ENCODE results near the gene SNAPC4. TPM values are rescaled to one million over a fixed set of nuclear protein-coding genes. Genes with fewer than 3 reads are reported as not detected.

The SNAPC4 gene
- total RNA-seq, 4 donors from 2014 or later, result 6.0 to 14.5 (median 10.1) TPM

- DNase-seq, result no peak
- intact Hi-C loops (cut with DNase I; ENCODE audit: low total_unique reads), result no loop called here
- H3K36me3 ChIP-seq, result no peaks in the 10 kb centered on the region
- TF ChIP-seq EP300 (IDR thresholded peaks at IDR 0.05; ENCODE audit: low read depth), result no peak
- no peak for TF ChIP-seq POLR2A (IDR thresholded peaks at IDR 0.05)
- TF ChIP-seq, protein P1, sequence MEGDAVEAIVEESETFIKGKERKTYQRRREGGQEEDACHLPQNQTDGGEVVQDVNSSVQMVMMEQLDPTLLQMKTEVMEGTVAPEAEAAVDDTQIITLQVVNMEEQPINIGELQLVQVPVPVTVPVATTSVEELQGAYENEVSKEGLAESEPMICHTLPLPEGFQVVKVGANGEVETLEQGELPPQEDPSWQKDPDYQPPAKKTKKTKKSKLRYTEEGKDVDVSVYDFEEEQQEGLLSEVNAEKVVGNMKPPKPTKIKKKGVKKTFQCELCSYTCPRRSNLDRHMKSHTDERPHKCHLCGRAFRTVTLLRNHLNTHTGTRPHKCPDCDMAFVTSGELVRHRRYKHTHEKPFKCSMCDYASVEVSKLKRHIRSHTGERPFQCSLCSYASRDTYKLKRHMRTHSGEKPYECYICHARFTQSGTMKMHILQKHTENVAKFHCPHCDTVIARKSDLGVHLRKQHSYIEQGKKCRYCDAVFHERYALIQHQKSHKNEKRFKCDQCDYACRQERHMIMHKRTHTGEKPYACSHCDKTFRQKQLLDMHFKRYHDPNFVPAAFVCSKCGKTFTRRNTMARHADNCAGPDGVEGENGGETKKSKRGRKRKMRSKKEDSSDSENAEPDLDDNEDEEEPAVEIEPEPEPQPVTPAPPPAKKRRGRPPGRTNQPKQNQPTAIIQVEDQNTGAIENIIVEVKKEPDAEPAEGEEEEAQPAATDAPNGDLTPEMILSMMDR (IDR thresholded peaks at IDR 0.05), result no peak
- no peak for TF ChIP-seq POLR2AphosphoS5 (IDR thresholded peaks at IDR 0.05)
- H3K4me3 ChIP-seq, result no peak overlapping the region
- no peaks in the 10 kb centered on the region for H3K27me3 ChIP-seq
- H3K9me3 ChIP-seq, result no peaks in the 10 kb centered on the region
- 92% methylated on average over 17 of the region's 17 CpGs; no CpG with 5 or more reads in 1 of the 2 donors for WGBS, 2 donors (ENCODE audit: low coverage in 1 of 2)
- peaks cover 16 to 26% (median 21%) of the 10 kb centered on the region in 4 donors for H3K4me1 ChIP-seq
- in situ Hi-C loops (cut with MboI; ENCODE audit: low pct_ligation_motif_present in 1 of 4, low pct_unique_long_range_greater_than_20kb in 1 of 4, low sequenced_read_pairs in 3 of 4), result no loop called here
- no peak overlapping the region for H3K27ac ChIP-seq
These were observed 34.7 kb upstream of the SNAPC4 start for GRCh38 chr9:136434580-136435169.

DNA sequence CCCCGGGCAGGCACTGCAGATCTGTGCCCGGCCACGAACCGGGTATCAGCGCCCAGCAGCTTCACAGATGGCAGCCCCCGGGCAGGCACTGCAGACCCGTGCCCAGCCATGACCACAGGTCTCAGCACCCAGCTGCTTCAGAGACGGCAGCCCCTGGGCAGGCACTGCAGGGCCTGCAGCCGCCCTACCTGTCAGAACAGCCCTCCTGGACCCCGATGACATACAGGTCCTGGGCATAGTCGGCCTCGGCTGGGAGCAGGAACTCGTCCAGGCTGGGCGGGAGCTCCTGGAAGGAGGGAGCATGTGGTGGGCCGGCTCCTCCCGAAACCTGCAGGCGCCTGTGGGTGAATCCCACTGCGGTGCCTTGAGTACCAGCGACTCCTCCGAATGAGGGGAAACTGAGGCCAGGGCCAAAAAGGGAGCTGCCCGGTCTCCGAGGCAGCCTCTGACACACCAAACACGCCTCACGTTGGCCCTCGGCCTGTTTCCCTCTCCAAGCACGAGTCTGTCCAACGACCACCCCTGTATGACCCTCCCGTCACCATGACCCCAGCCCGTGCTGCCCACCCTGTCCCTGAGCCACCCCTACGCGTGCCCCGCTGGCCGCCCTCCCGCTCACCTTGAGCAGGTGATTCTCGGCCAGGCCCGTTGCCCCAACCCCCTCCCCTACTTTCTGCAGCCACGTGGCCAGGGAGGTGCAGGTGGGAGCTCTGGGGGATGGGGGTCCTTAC is 34.0 kb upstream of the SNAPC4 start:
- TF ChIP-seq, protein P1 (IDR thresholded peaks at IDR 0.05), result no peak
- TF ChIP-seq POLR2AphosphoS5 (IDR thresholded peaks at IDR 0.05) (no peak), EP300 (IDR thresholded peaks at IDR 0.05; ENCODE audit: low read depth) (no peak), POLR2A (IDR thresholded peaks at IDR 0.05) (no peak)
- in situ Hi-C loops (cut with MboI; ENCODE audit: low pct_ligation_motif_present in 1 of 4, low pct_unique_long_range_greater_than_20kb in 1 of 4, low sequenced_read_pairs in 3 of 4), result no loop called here
- intact Hi-C loops (cut with DNase I; ENCODE audit: low total_unique reads), result no loop called here

GRCh38 chr9:136433043-136433715 is 33.2 kb upstream of the SNAPC4 start:
- 91% methylated on average over 36 of the region's 36 CpGs; no CpG with 5 or more reads in 1 of the 2 donors for WGBS, 2 donors (ENCODE audit: low coverage in 1 of 2)
- no peak for DNase-seq
- peaks cover 11 to 18% (median 14%) of the 10 kb centered on the region in 4 donors for H3K4me1 ChIP-seq
- no peak overlapping the region for H3K4me3 ChIP-seq
- no peaks in the 10 kb centered on the region for H3K9me3 ChIP-seq
- no peak overlapping the region for H3K27ac ChIP-seq
- H3K36me3 ChIP-seq, result no peaks in the 10 kb centered on the region
- TF ChIP-seq POLR2AphosphoS5 (IDR thresholded peaks at IDR 0.05) (no peak), EP300 (IDR thresholded peaks at IDR 0.05; ENCODE audit: low read depth) (no peak)
- in situ Hi-C loops (cut with MboI; ENCODE audit: low pct_ligation_motif_present in 1 of 4, low pct_unique_long_range_greater_than_20kb in 1 of 4, low sequenced_read_pairs in 3 of 4) (no loop called here), intact Hi-C loops (cut with DNase I; ENCODE audit: low total_unique reads) (no loop called here)
- no peaks in the 10 kb centered on the region for H3K27me3 ChIP-seq

More for the DNA sequence above, 34.0 kb upstream of the SNAPC4 start:
- Histone ChIP-seq H3K4me1 (peaks cover 16 to 26% (median 21%) of the 10 kb centered on the region in 4 donors), H3K36me3 (no peaks in the 10 kb centered on the region), H3K27me3 (no peaks in the 10 kb centered on the region), H3K4me3 (no peak overlapping the region), H3K27ac (no peak overlapping the region), H3K9me3 (no peaks in the 10 kb centered on the region)
- 92% methylated on average over 37 of the region's 37 CpGs; no CpG with 5 or more reads in 1 of the 2 donors for WGBS, 2 donors (ENCODE audit: low coverage in 1 of 2)
- DNase-seq, result no peak

GRCh38 chr9:136432591-136432990 is 32.6 kb upstream of the SNAPC4 start:
- Histone ChIP-seq H3K4me1 (peaks cover 5 to 12% (median 8%) of the 10 kb centered on the region in 4 donors), H3K4me3 (no peak overlapping the region), H3K9me3 (no peaks in the 10 kb centered on the region), H3K27me3 (no peaks in the 10 kb centered on the region), H3K36me3 (no peaks in the 10 kb centered on the region), H3K27ac (no peak overlapping the region)
- 93 to 97% methylated on average over 3 to 26 of the region's 26 CpGs for whole genome bisulfite sequencing, 2 donors (ENCODE audit: low coverage in 1 of 2)
- in situ Hi-C loops (cut with MboI; ENCODE audit: low pct_ligation_motif_present in 1 of 4, low pct_unique_long_range_greater_than_20kb in 1 of 4, low sequenced_read_pairs in 3 of 4) (no loop called here), intact Hi-C loops (cut with DNase I; ENCODE audit: low total_unique reads) (no loop called here)
- TF ChIP-seq EP300 (IDR thresholded peaks at IDR 0.05; ENCODE audit: low read depth), result no peak
- TF ChIP-seq, protein P1 (IDR thresholded peaks at IDR 0.05), result no peak
- TF ChIP-seq POLR2A (IDR thresholded peaks at IDR 0.05), result no peak
- no peak for TF ChIP-seq POLR2AphosphoS5 (IDR thresholded peaks at IDR 0.05)
- no peak for DNase-seq

All from transverse colon (tissue), 4 donors.